MCF 10A (cell line): Measurements from ENCODE around the gene SLC39A9. TPM values are rescaled to one million over a fixed set of nuclear protein-coding genes. Genes with fewer than 3 reads are reported as not detected.

Source experiments
- BruUV-seq: library from RNA; stranded (reverse); fragments of 400-500 nt; replicated peaks from 2 replicates; lab custom pipeline; 2021; lab: Mats Ljungman, UMichigan
- CTCF ChIA-PET: fragments of 300-600 bp; sonication (Branson Sonifier 250); formaldehyde crosslinking; extraction: SDS; loops from one replicate; lab custom pipeline; 2021; ENCODE audit warnings: antibody characterized with exemption, inconsistent platforms; lab: Yijun Ruan, JAX
- POLR2A ChIA-PET: fragments of 300-600, 350-650 bp; sonication (Branson Sonifier 250); formaldehyde crosslinking; extraction: SDS; loops from one replicate; lab custom pipeline; 2020; ENCODE audit warnings: antibody characterized with exemption, inconsistent platforms; lab: Yijun Ruan, JAX
- DNase-seq: peaks from one replicate; pipeline ENCODE4 v3.0.0-alpha.2; 2018; ENCODE audit not compliant: unreplicated experiment
- H3K27ac Mint-ChIP-seq: one replicate; pipeline ENCODE4 v1.8.0; 2022; ENCODE audit warnings: mild to moderate bottlenecking, low read depth, mixed read lengths; ENCODE audit not compliant: unreplicated experiment
- H3K27me3 Mint-ChIP-seq: one replicate; pipeline ENCODE4 v1.8.0; 2022; ENCODE audit warnings: mixed read lengths; ENCODE audit not compliant: insufficient read depth, unreplicated experiment
- H3K36me3 Mint-ChIP-seq: one replicate; pipeline ENCODE4 v1.8.0; 2022; ENCODE audit warnings: mild to moderate bottlenecking, moderate library complexity, mixed read lengths; ENCODE audit not compliant: insufficient read depth, unreplicated experiment
- H3K4me1 Mint-ChIP-seq: one replicate; pipeline ENCODE4 v1.8.0; 2022; ENCODE audit warnings: mixed read lengths; ENCODE audit not compliant: insufficient read depth, unreplicated experiment
- H3K4me3 Mint-ChIP-seq: one replicate; pipeline ENCODE4 v1.8.0; 2022; ENCODE audit warnings: mild to moderate bottlenecking, moderate library complexity, mixed read lengths; ENCODE audit not compliant: unreplicated experiment
- H3K9me3 Mint-ChIP-seq: one replicate; pipeline ENCODE4 v1.8.0; 2022; ENCODE audit warnings: mixed read lengths; ENCODE audit not compliant: unreplicated experiment
- intact Hi-C: fragments of 100-400 bp; cut with micrococcal nuclease; formaldehyde crosslinking; loops from 2 replicates; pipeline ENCODE4 v1.14.1; 2022
- total RNA-seq: library from RNA; stranded (reverse); gene quantifications from 2 replicates; pipeline ENCODE4 v1.2.3, GENCODE V29; 2022
- TF ChIP-seq, protein P1 (sequence below): fragments of 200-600 bp; IDR thresholded peaks from one replicate; pipeline ENCODE4 v1.8.0; 2022; ENCODE audit warnings: antibody characterized with exemption, mild to moderate bottlenecking; ENCODE audit not compliant: unreplicated experiment

SLC39A9 gene
- total RNA-seq, 1 experiment from 2014 or later, result 69.7 TPM

DNA sequence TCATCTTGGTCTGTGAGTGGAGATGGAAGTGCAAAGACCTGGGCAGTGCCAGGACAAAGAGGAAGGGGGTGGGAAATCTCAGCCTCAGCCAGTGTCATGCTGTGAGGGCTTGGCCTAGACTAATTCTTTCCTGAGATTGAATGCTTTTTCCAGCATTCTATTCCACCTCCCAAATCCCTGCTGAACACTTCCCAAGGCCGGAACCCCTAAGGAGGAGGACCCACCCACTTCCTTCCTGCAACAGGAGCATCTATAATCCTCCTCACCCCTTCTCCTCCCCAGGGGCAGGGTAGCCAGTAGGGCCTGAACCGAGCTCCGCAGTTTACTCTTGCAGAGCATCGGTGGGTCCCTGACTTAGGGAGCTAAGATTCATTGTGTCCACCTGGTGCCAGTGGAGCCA, 89.3 kb downstream of the SLC39A9 start:
- H3K9me3 Mint-ChIP-seq, result no peaks in the 10 kb centered on the region
- no peak overlapping the region for H3K4me3 Mint-ChIP-seq
- no peak for DNase-seq
- H3K4me1 Mint-ChIP-seq, result no peaks in the 10 kb centered on the region
- POLR2A ChIA-PET, result no interaction called here
- H3K27ac Mint-ChIP-seq, result no peak overlapping the region
- no TSS peak for BruUV-seq
- H3K27me3 Mint-ChIP-seq, result peaks cover 44% of the 10 kb centered on the region
- peaks cover 1% of the 10 kb centered on the region for H3K36me3 Mint-ChIP-seq
- CTCF ChIA-PET, result interaction anchor here (0.7 to 2.1 kb wide), 2 partner anchors 86 to 245 kb away, joined by 3 to 9 read pairs; no protein-coding TSS in a partner anchor
- TF ChIP-seq, protein P1, sequence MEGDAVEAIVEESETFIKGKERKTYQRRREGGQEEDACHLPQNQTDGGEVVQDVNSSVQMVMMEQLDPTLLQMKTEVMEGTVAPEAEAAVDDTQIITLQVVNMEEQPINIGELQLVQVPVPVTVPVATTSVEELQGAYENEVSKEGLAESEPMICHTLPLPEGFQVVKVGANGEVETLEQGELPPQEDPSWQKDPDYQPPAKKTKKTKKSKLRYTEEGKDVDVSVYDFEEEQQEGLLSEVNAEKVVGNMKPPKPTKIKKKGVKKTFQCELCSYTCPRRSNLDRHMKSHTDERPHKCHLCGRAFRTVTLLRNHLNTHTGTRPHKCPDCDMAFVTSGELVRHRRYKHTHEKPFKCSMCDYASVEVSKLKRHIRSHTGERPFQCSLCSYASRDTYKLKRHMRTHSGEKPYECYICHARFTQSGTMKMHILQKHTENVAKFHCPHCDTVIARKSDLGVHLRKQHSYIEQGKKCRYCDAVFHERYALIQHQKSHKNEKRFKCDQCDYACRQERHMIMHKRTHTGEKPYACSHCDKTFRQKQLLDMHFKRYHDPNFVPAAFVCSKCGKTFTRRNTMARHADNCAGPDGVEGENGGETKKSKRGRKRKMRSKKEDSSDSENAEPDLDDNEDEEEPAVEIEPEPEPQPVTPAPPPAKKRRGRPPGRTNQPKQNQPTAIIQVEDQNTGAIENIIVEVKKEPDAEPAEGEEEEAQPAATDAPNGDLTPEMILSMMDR, result no peak
- intact Hi-C loops, result no loop called here

DNA sequence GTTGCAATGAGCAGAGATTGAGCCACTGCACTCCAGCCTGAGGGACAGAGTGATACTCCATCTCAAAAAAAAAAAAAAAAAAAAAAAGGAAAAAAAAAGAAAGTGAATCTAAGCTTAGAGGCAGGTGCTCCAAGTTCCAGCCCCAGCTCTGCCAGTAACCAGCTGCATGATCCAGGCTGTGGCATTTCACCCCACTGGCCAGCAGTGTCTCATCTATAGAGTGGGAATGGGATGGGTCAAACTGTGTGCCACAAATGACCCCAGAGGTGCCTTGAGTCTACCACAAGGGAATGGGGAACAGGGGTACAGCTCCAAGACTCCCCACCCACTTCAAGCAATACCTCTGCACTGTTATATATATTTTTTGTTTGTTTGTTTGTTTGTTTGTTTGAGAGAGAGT, 91.0 kb downstream of the SLC39A9 start:
- no TSS peak for BruUV-seq
- no peak for DNase-seq
- H3K27me3 Mint-ChIP-seq, result peaks cover 57% of the 10 kb centered on the region
- H3K4me3 Mint-ChIP-seq, result no peak overlapping the region
- H3K4me1 Mint-ChIP-seq, result no peaks in the 10 kb centered on the region
- no peaks in the 10 kb centered on the region for H3K36me3 Mint-ChIP-seq
- H3K27ac Mint-ChIP-seq, result no peak overlapping the region
- TF ChIP-seq, protein P1, result no peak
- CTCF ChIA-PET, result interaction anchor here (2.1 kb wide), 1 partner anchor 247 kb away, joined by 9 read pairs; no protein-coding TSS in a partner anchor
- POLR2A ChIA-PET, result no interaction called here
- H3K9me3 Mint-ChIP-seq, result no peaks in the 10 kb centered on the region
- intact Hi-C loops, result no loop called here

DNA sequence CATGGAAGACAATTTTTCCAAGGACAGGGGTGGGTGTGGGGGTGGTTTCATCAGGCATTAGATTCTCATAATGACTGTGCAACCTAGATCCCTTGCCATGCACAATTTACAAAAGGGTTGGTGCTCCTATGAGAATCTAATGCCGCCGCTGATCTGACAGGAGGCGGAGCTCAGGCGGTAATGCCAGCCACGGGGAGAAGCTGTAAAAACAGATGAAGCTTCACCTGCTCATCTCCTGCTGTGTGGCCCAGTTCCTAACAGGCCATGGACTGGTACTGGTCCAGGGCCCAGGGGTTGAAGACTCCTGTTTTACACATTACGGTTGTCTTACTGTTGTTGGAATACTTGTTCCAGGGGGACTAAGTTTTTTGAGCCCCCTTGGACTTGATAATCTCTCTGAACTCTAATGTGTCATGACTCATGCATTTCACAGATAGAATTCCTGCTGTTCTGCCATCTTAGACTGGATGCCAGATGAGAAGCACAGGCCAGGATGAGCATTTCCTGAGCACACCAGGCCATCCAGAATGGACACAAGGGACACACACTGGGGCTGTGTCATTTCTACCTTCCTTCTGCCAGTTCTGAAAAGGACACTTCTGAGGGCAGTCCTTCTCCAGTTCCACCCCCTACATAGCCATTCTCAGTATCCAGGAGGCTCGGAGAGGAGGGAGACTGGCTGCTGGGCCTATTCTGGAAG, 91.9 kb downstream of the SLC39A9 start:
- CTCF ChIA-PET, result no interaction called here

DNA sequence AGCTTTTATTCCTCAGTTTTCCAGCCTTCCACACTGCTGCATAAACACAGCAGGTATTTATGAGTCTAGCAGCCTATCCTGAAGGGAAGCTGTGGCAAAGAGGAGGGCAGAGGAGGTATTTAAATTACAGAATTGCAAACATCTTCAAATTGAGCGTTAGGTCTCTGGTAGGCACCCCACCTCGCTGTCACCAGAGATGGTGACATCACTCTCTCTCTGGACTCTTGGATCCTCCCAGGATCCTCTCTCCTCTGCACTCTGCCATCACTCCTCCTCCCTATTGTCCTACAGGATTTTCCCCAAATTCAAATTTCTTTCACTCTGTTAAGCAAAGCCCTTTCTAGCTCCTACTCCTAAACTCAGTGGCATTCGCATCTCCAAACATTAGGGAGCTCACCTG, 92.7 kb downstream of the SLC39A9 start:
- Mint-ChIP-seq H3K27ac (no peak overlapping the region), H3K27me3 (peaks cover 69% of the 10 kb centered on the region), H3K4me3 (no peak overlapping the region), H3K36me3 (no peaks in the 10 kb centered on the region), H3K4me1 (no peaks in the 10 kb centered on the region), H3K9me3 (no peaks in the 10 kb centered on the region)
- CTCF ChIA-PET, result interaction anchor here (0.6 to 2.0 kb wide), 2 partner anchors 44 to 88 kb away, joined by 3 to 7 read pairs; no protein-coding TSS in a partner anchor
- BruUV-seq, result no TSS peak
- DNase-seq, result no peak
- TF ChIP-seq, protein P1, result no peak
- intact Hi-C loops, result no loop called here
- POLR2A ChIA-PET, result no interaction called here

More for the DNA sequence above, 91.9 kb downstream of the SLC39A9 start:
- Mint-ChIP-seq H3K9me3 (no peaks in the 10 kb centered on the region), H3K36me3 (no peaks in the 10 kb centered on the region), H3K4me1 (no peaks in the 10 kb centered on the region), H3K4me3 (no peak overlapping the region), H3K27ac (no peak overlapping the region), H3K27me3 (peaks cover 64% of the 10 kb centered on the region)
- TF ChIP-seq, protein P1, result no peak
- intact Hi-C loops, result no loop called here
- BruUV-seq, result no TSS peak
- POLR2A ChIA-PET, result no interaction called here
- no peak for DNase-seq
